Caki2 (cell line): ENCODE data around the gene RAPGEF2. TPM values are rescaled to one million over a fixed set of nuclear protein-coding genes. Genes with fewer than 3 reads are reported as not detected.
"Not testable (repeated sequence)": the region's sequence is repeated elsewhere in the genome, so short reads cannot be mapped to it uniquely, and the experiment has no call there.

Source experiments
- DNase-seq: peaks from one replicate; pipeline ENCODE4 v3.0.0-alpha.2; 2015; ENCODE audit warnings: low read depth
- in situ Hi-C: cut with HindIII; loops from 2 replicates; pipeline ENCODE4 v1.10.0; 2016; ENCODE audit warnings: low sequenced_read_pairs, low pct_unique_long_range_greater_than_20kb, mixed read lengths
- total RNA-seq: library from RNA; depleted of rRNA; stranded (reverse); fragments of >200 nt; shearing (Covaris generic); gene quantifications from 2 replicates; pipeline ENCODE4 v1.2.3, GENCODE V29; 2014; ENCODE audit warnings: low replicate concordance

Gene RAPGEF2
- total RNA-seq, 1 experiment from 2014 or later, result 4.6 TPM

DNA sequence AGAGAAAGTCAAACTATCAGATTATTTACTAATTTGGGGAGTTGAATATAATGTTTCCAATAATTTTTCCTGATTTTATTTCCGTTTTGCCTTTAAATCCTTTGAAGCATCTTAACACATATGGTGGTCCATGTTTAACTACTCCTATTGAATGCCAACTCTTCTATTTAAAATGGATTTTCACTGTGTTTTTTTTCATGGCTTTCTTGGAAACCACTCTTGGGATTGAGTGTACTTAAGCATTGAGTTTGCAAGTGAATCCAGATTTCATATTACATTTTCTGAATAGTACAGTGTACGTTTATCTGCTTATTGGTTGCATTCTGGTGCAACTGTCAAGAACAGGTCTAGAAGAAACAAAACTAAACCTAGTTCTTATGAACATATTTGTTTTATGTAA is 45.6 kb downstream of the RAPGEF2 start:
- in situ Hi-C loops, result no loop called here

DNA sequence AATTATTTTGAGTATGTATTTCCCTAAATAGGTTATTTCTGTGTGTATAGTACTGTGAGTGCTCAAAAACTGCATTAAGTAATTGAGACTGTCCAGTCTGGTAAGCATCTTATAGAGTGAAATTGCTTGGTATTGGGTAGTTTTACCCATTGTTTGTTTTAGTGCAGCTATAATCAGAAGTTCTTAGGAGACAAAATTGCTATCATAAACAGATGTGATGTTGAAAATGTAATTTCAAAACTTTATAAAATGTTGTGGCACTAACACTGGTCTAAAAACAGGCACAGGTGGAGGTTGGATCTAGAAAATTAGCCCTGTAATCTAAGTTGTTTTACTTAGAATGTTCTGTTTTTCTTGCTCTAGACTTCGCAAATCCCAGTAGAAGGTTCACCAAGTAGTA is 46.8 kb downstream of the RAPGEF2 start:
- in situ Hi-C loops, result no loop called here
- DNase-seq, result no peak

More for the DNA sequence above, 45.6 kb downstream of the RAPGEF2 start:
- no peak for DNase-seq

DNA sequence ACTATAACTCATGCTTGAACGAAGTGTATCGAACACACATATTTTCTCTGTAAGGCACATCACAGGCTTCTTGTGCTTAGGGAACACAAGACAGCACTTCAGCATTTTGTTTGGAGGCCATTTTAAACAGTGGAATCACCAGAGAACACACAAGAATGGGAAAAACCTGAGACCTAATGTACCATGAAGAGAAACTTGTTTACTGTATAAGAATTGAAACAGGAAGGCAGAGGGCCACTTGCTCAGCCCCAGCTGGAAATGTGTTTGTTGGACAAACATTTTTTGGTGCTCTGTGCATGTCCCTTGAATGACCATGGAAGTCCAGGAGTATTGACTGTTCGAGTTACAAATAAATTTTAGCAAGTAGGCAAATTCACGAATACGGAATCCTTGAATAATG is 47.5 kb downstream of the RAPGEF2 start:
- DNase-seq, result no peak
- in situ Hi-C loops, result no loop called here

DNA sequence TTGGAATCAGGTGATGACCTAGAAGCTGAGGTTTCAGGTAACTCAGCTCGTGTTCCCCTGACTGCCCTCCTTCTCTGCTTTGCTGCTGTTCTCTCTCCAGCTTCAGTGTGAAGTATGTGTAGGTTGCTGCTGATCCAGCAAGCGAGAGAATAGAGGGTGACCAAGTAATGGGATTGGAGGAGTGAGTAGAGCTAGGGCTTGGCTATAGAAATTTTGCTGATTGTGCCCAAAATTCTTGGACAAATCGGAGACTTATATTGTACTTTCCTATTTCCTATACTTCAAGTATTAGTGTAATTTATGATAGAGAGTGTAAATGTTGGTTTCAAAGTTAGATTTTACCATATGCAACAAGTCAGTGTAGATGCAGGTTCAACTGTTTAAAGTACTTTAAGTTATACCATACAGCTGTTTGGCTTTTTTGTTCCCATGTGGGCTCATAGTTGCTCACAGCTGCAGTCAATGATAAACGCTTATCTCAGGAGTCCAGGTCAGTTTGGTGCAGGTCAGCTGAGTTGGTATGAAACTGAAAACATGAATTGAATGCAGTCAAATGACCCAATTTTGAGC is 48.0 kb downstream of the RAPGEF2 start:
- no peak for DNase-seq
- in situ Hi-C loops, result no loop called here

DNA sequence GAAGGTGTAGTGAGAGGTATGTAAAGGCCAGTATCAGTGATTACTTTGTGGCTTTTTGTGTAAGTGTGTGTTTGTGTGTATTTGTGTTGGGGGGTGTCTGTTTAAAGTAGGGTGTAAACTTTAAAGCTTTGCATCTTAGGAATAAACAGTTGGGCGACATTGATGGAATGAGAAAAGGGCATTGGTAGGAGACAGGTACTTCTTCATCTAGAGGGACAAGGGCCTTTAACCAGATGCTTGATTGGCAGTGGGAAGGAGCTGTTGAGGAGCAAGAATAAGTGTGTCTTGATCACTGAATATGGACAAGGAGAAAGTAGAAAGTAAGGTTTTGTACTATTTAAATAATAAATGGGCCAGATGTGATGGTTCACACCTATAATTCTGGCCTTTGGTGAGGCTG is 48.8 kb downstream of the RAPGEF2 start:
- in situ Hi-C loops, result no loop called here
- no peak for DNase-seq

DNA sequence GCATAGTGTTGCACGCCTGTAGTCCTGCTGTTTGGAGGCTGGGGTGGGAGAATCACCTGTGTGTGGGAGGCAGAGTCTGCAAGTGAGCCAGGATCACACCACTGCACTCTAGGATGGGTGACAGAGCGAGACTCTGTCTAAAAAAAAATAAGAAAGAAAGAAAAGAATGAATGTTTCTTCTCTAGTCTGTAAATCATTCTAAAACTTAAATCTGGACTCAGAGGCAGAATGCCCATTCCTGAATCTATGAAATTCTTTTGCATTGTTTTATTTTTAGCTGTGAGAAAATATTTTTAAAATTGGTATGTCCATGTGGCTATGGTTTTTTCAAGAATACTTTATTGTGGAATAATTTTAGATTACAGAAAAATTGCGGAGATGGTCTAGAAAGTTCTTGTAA is 49.3 kb downstream of the RAPGEF2 start:
- in situ Hi-C loops, result no loop called here
- DNase-seq, result no peak

DNA sequence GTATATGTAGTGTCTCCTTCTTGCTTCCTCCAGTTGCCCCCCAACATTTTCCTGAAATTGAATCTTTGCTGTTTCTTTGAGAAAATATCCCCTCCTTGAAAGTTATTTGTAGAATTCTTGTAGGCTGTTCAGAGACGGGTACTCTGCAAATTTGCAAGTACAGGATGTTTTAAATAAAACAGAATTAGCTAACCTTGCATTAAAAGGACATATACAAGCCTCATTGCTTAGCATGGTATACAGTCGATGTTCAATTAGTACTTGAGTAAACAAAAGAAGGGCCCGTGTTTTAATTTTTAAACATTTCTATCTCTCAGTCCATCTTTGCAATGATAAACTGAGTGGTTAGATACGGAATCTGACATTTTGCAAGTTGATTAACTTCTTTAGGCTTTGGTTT is 50.8 kb downstream of the RAPGEF2 start:
- in situ Hi-C loops, result no loop called here
- no peak for DNase-seq

DNA sequence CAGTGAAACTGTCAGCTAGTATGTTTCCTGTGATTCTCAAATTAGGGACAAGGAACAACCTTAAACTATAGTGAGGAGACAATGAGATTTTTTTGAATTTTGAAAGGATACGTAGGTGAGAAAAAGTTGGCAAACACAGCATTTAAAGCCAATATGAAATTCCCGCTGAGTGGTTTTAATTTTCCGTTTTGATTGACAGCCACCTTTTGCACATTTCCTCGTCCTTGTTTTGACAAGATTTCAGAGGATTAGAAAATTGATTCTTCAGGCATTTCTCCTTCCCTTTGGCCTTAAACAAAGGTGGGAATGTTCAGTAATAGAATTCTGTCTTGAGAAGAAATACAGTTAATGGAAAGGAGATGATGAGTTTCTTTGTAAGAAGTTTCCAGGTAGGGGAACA is 52.2 kb downstream of the RAPGEF2 start:
- no peak for DNase-seq
- in situ Hi-C loops, result no loop called here

DNA sequence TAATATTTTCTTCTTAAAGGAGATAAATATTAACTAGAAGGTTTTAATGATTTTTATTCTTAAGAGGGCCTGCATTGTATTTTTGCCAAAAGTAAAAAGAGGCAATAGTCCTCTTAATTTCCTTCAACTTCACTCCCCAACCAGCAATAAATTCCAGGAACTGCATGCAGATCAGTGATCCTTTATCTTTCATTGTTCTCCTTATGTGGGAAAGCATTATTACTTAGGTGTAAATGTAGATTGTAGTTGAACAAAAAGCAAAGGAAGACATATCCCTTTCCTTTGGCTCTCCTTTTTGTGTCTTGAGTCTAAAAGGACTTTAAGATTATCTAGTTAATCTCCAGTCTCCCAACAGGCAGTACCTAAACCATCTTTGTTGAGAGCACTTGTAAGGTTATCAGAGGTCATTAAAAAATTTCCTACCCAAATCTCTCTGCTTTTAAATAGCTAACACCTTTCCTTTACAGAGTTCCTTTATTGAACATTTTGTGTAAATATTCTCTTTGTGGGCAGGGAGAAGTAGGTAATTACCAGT is 55.3 kb downstream of the RAPGEF2 start:
- in situ Hi-C loops, result no loop called here

DNA sequence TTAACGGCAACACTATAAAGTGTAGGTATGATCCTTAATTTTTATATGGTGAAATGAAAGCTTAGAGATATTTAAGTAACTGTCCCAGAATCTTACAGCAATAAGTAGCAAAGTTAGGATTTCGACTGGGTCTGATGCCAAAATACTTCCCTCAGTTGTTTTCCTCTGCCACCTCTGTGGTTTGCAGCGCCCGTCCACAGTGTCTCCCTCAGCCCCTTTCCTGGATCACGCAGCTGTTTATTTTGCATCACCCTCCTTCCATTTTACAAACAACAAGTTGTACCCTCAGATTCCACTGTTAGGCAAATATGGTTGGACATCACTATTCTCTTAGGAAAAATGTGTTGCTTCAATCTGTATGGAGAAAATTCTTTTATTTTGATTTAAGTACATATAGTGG is 56.1 kb downstream of the RAPGEF2 start:
- no peak for DNase-seq
- in situ Hi-C loops, result no loop called here

More for the DNA sequence above, 55.3 kb downstream of the RAPGEF2 start:
- no peak for DNase-seq

DNA sequence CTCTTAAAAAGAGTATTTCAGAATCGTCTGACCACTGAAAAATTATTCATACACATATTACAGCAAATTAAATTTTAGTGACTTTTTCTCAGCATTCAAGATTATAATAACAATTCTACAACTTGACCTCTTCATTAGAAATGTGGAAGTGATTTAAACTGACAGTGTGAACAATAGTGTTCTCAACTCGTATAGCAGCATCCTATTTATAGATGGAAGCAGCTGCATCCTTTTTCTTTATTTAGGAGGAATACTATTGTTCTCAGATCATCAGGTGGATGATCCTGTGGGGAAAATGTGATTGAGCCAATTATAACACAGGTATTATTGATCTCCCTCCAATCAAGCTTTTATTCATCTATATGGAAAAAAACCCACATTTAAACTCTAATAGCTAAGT is 56.7 kb downstream of the RAPGEF2 start:
- in situ Hi-C loops, result no loop called here
- no peak for DNase-seq

DNA sequence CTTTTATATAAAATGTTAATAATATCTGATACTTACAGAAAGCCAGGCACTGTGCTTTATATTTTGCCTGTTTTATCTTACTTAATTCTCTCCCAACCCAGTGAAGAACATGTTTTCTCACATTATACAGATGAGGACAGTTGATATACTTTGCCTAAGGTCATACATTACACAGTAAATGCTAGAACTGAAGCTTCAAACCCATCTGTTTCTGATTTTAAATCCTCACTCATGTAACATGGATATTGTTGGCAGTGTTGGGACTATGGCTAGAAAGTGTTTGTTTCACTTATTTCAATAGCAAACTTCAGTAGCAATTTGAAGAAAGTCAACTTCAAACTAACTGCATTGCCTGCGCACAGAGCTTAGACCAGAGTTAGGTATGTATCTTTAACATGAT is 57.4 kb downstream of the RAPGEF2 start:
- in situ Hi-C loops, result no loop called here
- no peak for DNase-seq

DNA sequence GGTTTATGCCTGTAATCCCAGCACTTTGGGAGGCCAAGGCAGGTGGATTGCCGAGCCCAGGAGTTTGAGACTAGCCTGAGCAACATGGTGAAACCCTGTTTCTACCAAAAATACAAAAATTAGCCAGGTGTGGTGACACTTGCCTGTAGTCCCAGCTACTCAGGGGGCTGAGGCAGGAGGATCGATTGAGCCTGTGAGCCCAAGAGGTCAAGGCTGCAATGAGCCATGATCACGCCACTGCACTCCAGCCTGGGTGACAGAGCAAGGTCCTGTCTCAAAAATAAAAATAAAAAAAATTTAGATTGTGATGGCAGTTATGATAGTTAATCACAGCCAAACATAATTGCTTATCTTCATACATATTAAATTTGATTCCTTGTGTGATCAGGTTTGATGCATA is 58.6 kb downstream of the RAPGEF2 start:
- DNase-seq, in situ Hi-C loops: not testable (repeated sequence)

DNA sequence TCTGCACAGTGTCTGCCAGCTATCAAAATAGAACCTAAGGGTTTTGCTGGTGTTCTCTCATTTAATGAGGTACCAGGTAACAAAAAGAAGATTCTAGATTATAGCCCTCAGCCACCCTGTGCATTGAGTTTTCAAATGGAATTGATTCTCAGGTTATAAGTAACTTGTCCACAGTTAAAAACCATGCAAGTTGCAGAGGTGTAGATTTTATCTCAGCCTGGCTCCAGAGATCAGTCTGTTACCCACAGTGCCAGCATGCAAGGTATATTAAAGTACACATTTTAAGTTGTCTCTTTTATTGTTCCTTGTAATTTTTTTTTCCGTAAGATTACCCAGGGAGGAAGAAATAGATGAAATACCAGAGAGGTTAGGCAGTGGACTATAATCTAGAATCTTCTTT is 59.7 kb downstream of the RAPGEF2 start:
- DNase-seq, result no peak
- in situ Hi-C loops, result no loop called here

DNA sequence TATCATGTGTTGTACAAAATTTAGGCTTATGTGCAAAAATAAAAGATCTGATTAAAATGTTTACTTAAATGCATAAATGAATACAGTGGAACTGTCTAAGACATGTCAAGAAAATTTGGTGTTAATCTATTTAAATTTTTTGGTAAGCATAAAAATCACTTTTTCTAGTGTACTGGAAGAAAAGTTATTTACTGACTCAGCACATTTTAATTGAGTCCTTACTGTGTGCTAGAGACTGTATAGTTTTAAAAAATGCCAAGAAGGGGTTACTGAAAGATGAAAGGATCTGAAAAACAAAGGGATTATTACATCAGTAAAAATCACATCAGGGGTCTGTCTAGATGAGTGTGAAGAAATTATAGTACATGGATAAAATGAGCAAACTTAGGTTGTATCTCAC is 60.6 kb downstream of the RAPGEF2 start:
- no peak for DNase-seq
- in situ Hi-C loops, result no loop called here

DNA sequence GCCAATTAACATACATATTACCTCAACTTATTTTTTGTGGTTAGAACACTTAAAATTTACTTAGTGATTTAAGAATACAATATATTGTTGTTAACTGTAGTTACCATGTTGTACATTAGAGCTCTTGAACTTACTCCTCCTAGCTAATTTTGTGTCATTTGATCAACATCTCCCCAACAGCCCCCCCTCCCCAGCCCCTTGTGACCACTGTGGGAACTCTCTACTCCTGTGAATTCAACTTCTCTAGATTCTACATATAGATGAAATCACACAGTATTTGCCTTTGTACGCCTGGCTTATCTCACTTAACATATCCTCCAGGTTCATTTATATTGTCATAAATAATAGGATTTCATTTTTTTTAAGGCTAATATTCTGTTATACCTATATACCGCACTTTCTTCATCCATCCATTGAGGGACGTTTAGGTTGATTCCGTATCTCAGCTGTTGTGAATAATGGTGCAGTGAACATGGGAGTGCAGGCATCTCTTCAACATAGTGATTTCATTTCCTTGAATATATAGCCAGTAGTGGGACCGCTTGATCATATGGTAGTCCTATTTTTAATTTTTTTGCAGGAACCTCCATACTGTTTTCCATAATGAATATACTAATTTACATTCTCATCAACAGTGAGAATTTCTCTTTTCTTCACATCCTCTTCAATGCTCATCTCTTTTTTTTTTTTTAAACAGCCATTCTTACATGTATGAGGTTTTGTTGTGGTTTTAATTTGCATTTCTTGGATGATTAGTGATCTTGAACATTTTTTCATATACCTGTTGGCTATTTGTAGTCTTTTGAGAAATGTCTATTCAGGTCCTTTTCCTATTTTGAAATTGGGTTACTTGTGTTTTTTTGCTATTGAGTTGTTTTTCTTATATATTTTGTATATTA is 66.8 kb downstream of the RAPGEF2 start:
- in situ Hi-C loops, result no loop called here

DNA sequence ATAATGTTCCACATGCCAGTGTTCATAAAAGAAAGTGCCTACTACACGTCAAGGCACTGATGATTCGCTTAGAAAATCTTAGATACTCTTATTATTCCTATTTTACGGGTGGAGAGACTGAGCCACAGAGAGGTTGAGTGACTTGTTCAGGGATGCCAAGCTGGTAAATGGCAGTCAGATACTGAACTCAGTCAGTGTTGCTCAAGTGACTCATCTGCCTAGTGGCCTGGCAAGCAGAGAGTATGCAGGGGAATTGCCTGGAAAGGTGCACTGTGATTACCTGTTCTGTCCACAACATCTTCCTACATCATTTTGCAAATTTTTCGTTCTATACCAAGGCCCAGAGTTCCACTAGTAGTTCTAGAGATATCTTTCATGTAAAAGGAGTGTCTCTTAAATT is 68.4 kb downstream of the RAPGEF2 start:
- in situ Hi-C loops, result no loop called here
- no peak for DNase-seq

More for the DNA sequence above, 66.8 kb downstream of the RAPGEF2 start:
- DNase-seq, result no peak

DNA sequence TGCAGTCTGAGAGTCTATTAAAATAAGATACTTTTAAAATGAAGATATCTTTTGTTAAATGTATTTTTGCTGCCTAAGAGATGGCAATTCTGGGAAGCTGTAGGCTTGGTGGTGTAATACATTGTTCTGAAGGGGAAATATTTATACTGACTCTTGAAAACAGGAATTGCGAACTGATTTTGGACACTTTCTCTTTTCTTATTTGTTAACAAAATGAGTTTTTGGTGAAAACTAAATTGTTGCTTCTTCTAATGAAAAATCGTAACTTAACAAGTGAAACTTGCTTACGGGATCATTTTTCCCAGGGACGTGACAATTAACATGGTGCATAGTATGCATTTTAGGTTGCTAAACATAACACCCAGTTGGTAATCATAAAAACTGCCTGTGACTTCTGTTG is 71.0 kb downstream of the RAPGEF2 start:
- no peak for DNase-seq
- in situ Hi-C loops, result no loop called here

DNA sequence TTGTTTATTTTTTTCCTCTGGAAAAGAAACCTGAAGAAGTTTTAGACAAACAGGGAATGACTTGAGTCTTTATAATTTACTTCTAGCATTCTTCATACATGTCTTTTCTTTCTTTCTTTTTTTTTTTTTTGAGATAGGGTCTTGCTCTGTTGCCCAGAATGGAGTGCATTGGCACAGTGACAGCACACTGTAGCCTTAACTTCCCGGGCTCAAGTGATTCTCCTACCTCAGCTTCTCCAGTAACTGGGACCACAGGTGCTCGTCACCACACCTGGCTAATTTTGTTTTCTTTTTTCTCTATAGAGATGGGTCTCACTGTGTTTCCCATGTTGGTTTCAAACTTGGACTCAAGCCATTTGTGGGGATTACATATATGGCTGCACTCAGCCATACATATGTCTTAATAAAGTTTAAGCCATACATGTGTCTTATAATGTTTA is 71.8 kb downstream of the RAPGEF2 start:
- DNase-seq, result no peak
- in situ Hi-C loops, result no loop called here
